Trophoblast cell (in vitro differentiated cells and primary cell): Measurements from ENCODE around the gene LPCAT2.
A peak's percentile ranks its signal among the peaks of the same experiment; 100 is the strongest.

Experiments
- DNase-seq, 2 donors: peaks; one replicate each; pipeline ENCODE4 v3.0.0-alpha.2; 2016
- H2AFZ ChIP-seq: 2 replicates; pipeline ENCODE4 v1.6.1; 2013; ENCODE audit warnings: low read length, moderate library complexity, mild to moderate bottlenecking; ENCODE audit not compliant: insufficient read depth, poor library complexity
- H2AK5ac ChIP-seq: 2 replicates; pipeline ENCODE4 v1.6.1; 2013; ENCODE audit warnings: mild to moderate bottlenecking, low read length
- H2BK120ac ChIP-seq: 2 replicates; pipeline ENCODE4 v1.6.1; 2013; ENCODE audit warnings: low read length, mild to moderate bottlenecking, moderate library complexity; ENCODE audit not compliant: insufficient read depth, poor library complexity
- H2BK12ac ChIP-seq: 2 replicates; pipeline ENCODE4 v1.6.1; 2013; ENCODE audit warnings: mild to moderate bottlenecking, low read length, moderate library complexity
- H2BK5ac ChIP-seq: 2 replicates; pipeline ENCODE4 v1.6.1; 2013; ENCODE audit warnings: low read length, low read depth, moderate library complexity, mild to moderate bottlenecking; ENCODE audit not compliant: poor library complexity
- H3K14ac ChIP-seq: 2 replicates; pipeline ENCODE4 v1.6.1; 2013; ENCODE audit warnings: mild to moderate bottlenecking, low read length
- H3K18ac ChIP-seq: 2 replicates; pipeline ENCODE4 v1.6.1; 2013; ENCODE audit warnings: mild to moderate bottlenecking, low read length
- H3K23ac ChIP-seq: 2 replicates; pipeline ENCODE4 v1.6.1; 2013; ENCODE audit warnings: low read length
- H3K27ac ChIP-seq: 2 replicates; pipeline ENCODE4 v1.5.1; 2013; ENCODE audit warnings: low read depth, mild to moderate bottlenecking, inconsistent platforms, low read length, moderate library complexity
- H3K27me3 ChIP-seq: 2 replicates; pipeline ENCODE4 v1.6.1; 2013; ENCODE audit warnings: inconsistent platforms, mild to moderate bottlenecking, low read length, moderate library complexity; ENCODE audit not compliant: insufficient read depth
- H3K36me3 ChIP-seq, 2 experiments: 1 replicate in 1 of 2; 2 replicates in 1 of 2; pipeline ENCODE4 v1.6.1; 2013; ENCODE audit warnings: low read length in 2 of 2, mild to moderate bottlenecking in 2 of 2, moderate library complexity in 1 of 2; ENCODE audit not compliant: insufficient read depth in 2 of 2, control insufficient read depth in 1 of 2
- H3K4ac ChIP-seq: 2 replicates; pipeline ENCODE4 v1.6.1; 2013; ENCODE audit warnings: low read depth, mild to moderate bottlenecking, low read length, moderate library complexity
- H3K4me1 ChIP-seq, 2 experiments: 1 replicate in 1 of 2; 2 replicates in 1 of 2; pipeline ENCODE4 v1.6.1; 2013; ENCODE audit warnings: low read length in 2 of 2, mild to moderate bottlenecking in 2 of 2, moderate library complexity in 1 of 2; ENCODE audit not compliant: insufficient read depth in 2 of 2, control insufficient read depth in 1 of 2
- H3K4me2 ChIP-seq: 2 replicates; pipeline ENCODE4 v1.6.1; 2013; ENCODE audit warnings: inconsistent platforms, mild to moderate bottlenecking, low read length, moderate library complexity
- H3K4me3 ChIP-seq: 2 replicates; pipeline ENCODE4 v1.5.1; 2013; ENCODE audit warnings: mild to moderate bottlenecking, low read depth, low read length, inconsistent platforms
- H3K79me1 ChIP-seq: one replicate; pipeline ENCODE4 v1.6.1; 2013; ENCODE audit warnings: low read length
- H3K79me2 ChIP-seq: 2 replicates; pipeline ENCODE4 v1.6.1; 2013; ENCODE audit warnings: low read length, mild to moderate bottlenecking; ENCODE audit not compliant: control insufficient read depth, insufficient read depth, poor library complexity
- H3K9ac ChIP-seq: 2 replicates; pipeline ENCODE4 v1.6.1; 2013; ENCODE audit warnings: mild to moderate bottlenecking, low read length
- H3K9me3 ChIP-seq: 2 replicates; pipeline ENCODE4 v1.6.1; 2013; ENCODE audit warnings: low read depth, mild to moderate bottlenecking, control low read depth, inconsistent platforms, low read length; ENCODE audit not compliant: insufficient read depth
- H4K12ac ChIP-seq: 2 replicates; pipeline ENCODE4 v1.6.1; 2013; ENCODE audit warnings: low read depth, mild to moderate bottlenecking, low read length, moderate library complexity
- H4K8ac ChIP-seq: 2 replicates; pipeline ENCODE4 v1.6.1; 2013; ENCODE audit warnings: low read depth, mild to moderate bottlenecking, low read length, moderate library complexity
- H4K91ac ChIP-seq: one replicate; pipeline ENCODE4 v1.6.1; 2013; ENCODE audit warnings: low read depth, mild to moderate bottlenecking, low read length, moderate library complexity
- WGBS: extraction: QIAGEN DNeasy Blood & Tissue Kit; methylation state at CpG from one replicate; pipeline ENCODE4 v1.1.7; 2013; ENCODE audit warnings: missing lambda C conversion rate; ENCODE audit not compliant: insufficient read length, insufficient coverage; ENCODE audit errors: extremely low coverage; 5-methylcytosine and 5-hydroxymethylcytosine counted together

Gene LPCAT2

DNA sequence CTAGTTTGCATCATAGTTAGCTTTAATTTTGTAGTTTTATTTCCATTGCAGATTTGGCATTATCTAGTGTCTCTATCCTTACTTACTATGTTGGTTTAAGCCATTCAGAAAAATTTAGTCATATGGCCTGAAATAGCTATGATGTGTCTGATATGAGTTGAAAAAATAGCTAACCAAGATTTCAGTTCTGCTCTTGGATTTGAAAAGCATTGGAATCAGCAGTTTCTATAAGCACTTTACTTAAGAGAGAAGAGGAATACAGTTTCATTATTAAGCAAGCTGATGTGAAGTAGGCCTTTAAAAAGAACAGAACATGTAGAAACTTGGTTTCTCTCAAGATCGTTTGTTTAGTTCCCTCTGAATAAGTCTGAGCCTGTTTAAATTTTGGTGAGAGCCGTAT is 25.9 kb downstream of the LPCAT2 start:
- Histone ChIP-seq H3K4me1 (no peaks in the 10 kb centered on the region), H2BK12ac (no peak overlapping the region), H2AFZ (no peak overlapping the region), H3K14ac (no peak overlapping the region), H2BK5ac (no peak overlapping the region), H3K36me3 (peaks cover 7 to 22% of the 10 kb centered on the region in 2 experiments), H3K4ac (no peak overlapping the region), H2AK5ac (no peak overlapping the region), H4K12ac (no peak overlapping the region), H4K8ac (no peak overlapping the region), H3K27ac (no peak overlapping the region), H3K79me1 (no peaks in the 10 kb centered on the region), H3K4me2 (no peak overlapping the region), H3K18ac (no peak overlapping the region), H3K4me3 (no peak overlapping the region), H3K27me3 (no peaks in the 10 kb centered on the region), H3K9me3 (no peaks in the 10 kb centered on the region), H2BK120ac (no peak overlapping the region), H3K23ac (no peak overlapping the region), H4K91ac (no peak overlapping the region), H3K79me2 (no peaks in the 10 kb centered on the region), H3K9ac (no peak overlapping the region)
- DNase-seq = no peak
- no CpG with 5 or more reads among the region's 2 CpGs for WGBS

DNA sequence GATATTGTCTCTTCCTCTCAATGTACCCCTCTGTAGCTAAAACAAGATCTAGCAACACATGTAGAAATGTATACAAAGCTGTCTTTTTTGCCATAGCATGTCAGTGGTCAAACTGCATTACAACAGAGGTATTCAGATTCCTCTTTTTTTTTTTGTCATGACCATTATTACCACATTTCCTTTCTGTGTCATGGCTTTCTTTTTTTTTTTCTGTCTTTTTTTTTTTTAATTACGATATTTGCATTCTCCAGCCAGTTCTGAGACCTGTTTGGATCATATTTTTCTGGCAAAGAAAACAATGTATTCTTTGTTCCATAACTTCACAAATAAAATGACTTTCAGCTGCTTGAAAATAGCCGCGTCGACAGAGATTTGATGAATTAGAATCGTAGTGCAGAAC is 30.2 kb downstream of the LPCAT2 start:
- Histone ChIP-seq H2BK120ac (no peak overlapping the region), H3K27me3 (no peaks in the 10 kb centered on the region), H3K4me3 (no peak overlapping the region), H3K23ac (no peak overlapping the region), H4K91ac (no peak overlapping the region), H4K8ac (no peak overlapping the region), H3K4me2 (no peak overlapping the region), H3K18ac (no peak overlapping the region), H3K36me3 (peaks cover 6 to 26% of the 10 kb centered on the region in 2 experiments), H4K12ac (no peak overlapping the region), H3K4me1 (no peaks in the 10 kb centered on the region), H3K14ac (no peak overlapping the region), H3K9me3 (no peaks in the 10 kb centered on the region), H3K79me2 (no peaks in the 10 kb centered on the region), H2AFZ (no peak overlapping the region), H3K79me1 (no peaks in the 10 kb centered on the region), H3K9ac (no peak overlapping the region), H3K4ac (no peak overlapping the region), H2BK12ac (no peak overlapping the region), H2BK5ac (no peak overlapping the region), H3K27ac (no peak overlapping the region), H2AK5ac (no peak overlapping the region)
- peak in 1 of 2 donors; percentile 27 for DNase-seq
- WGBS = no CpG with 5 or more reads among the region's 5 CpGs

DNA sequence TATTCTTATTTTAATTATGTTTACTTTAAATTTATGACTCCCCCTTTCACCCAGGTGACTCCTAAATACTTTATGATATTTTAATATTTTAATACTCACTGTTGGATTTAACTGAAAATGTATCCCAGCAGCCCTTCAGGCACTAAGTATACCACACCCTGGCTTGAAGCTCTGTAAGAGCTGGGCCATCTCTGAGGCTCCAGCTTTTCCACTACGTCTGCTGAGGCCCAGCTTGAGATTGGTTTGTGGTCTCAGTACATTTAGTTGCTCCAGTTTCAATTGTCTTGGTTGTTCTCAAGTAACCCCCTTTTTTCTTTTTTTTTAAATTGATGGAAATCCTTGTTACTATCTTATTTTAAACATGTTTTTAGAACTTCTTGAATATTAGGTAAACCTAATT is 30.6 kb downstream of the LPCAT2 start:
- no peak overlapping the region for H2BK120ac ChIP-seq
- H3K36me3 ChIP-seq = peaks cover 6 to 26% of the 10 kb centered on the region in 2 experiments
- no peak overlapping the region for H3K4me3 ChIP-seq
- H3K79me1 ChIP-seq = no peaks in the 10 kb centered on the region
- no peak overlapping the region for H3K4me2 ChIP-seq
- no peak overlapping the region for H2BK12ac ChIP-seq
- no peak for DNase-seq
- H3K14ac ChIP-seq = no peak overlapping the region
- no peak overlapping the region for H4K12ac ChIP-seq
- no peak overlapping the region for H4K91ac ChIP-seq
- no peak overlapping the region for H3K23ac ChIP-seq
- no peak overlapping the region for H2AFZ ChIP-seq
- H3K18ac ChIP-seq = no peak overlapping the region
- H3K27me3 ChIP-seq = no peaks in the 10 kb centered on the region
- no peaks in the 10 kb centered on the region for H3K4me1 ChIP-seq
- no peak overlapping the region for H3K4ac ChIP-seq
- no peak overlapping the region for H2BK5ac ChIP-seq
- no peaks in the 10 kb centered on the region for H3K79me2 ChIP-seq
- no peak overlapping the region for H3K9ac ChIP-seq
- H4K8ac ChIP-seq = no peak overlapping the region
- WGBS = no CpG with 5 or more reads among the region's 1 CpG
- H2AK5ac ChIP-seq = no peak overlapping the region
- no peaks in the 10 kb centered on the region for H3K9me3 ChIP-seq
- H3K27ac ChIP-seq = no peak overlapping the region

DNA sequence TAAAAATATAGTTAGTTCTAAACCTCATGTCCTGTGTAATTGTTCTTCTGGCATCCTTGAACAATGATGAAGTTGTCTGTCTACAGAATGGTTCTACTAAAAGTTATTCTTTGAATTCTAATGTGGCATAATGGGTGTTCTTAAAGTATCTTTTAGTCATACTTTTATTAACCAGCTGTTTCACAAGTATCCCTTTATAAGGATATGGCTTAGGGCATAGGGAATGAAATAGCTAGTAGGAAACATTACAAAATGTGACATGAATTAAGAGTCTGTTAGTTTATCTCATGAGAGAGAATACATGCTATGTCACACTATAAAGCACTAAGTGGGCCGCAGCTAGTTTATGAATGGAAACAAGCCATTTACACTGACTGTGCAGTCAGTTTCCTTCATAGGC is 31.3 kb downstream of the LPCAT2 start:
- no peak overlapping the region for H2AFZ ChIP-seq

More for the DNA sequence above, 31.3 kb downstream of the LPCAT2 start:
- Histone ChIP-seq H3K14ac (no peak overlapping the region), H3K4me1 (no peaks in the 10 kb centered on the region), H2BK12ac (no peak overlapping the region), H3K79me1 (no peaks in the 10 kb centered on the region), H3K4me3 (no peak overlapping the region), H3K23ac (no peak overlapping the region), H3K36me3 (peaks cover 6 to 28% of the 10 kb centered on the region in 2 experiments), H3K27ac (no peak overlapping the region), H3K9me3 (no peaks in the 10 kb centered on the region), H2AK5ac (no peak overlapping the region), H4K91ac (no peak overlapping the region), H3K79me2 (no peaks in the 10 kb centered on the region), H3K27me3 (no peaks in the 10 kb centered on the region), H3K18ac (no peak overlapping the region), H3K9ac (no peak overlapping the region), H2BK5ac (no peak overlapping the region), H2BK120ac (no peak overlapping the region), H3K4me2 (no peak overlapping the region), H4K12ac (no peak overlapping the region), H3K4ac (no peak overlapping the region), H4K8ac (no peak overlapping the region)
- DNase-seq = no peak
- WGBS = no CpG with 5 or more reads among the region's 1 CpG
